ENCODE results near the gene NT5DC4.

NT5DC4 gene

GRCh38 chr2:112751451-112752197 lies 30.8 kb downstream of the NT5DC4 start:
- no peaks in the 10 kb centered on the region for H3K4me1 ChIP-seq
- no peaks in the 10 kb centered on the region for H3K9me3 ChIP-seq (ENCODE audit: control insufficient read depth, low read length)
- no peaks in the 10 kb centered on the region for H3K27me3 ChIP-seq (ENCODE audit: control insufficient read depth, insufficient read depth, low read length)
- H3K79me2 ChIP-seq = no peaks in the 10 kb centered on the region
- H3K36me3 ChIP-seq (ENCODE audit: control insufficient read depth, insufficient read depth, low read length) = no peaks in the 10 kb centered on the region
- H3K4me3 ChIP-seq (ENCODE audit: low read depth, low read length) = no peak overlapping the region
- H3K27ac ChIP-seq = no peak overlapping the region
- no peak overlapping the region for H3K4me2 ChIP-seq (ENCODE audit: low read length)
- no peak overlapping the region for H2AFZ ChIP-seq
- no peak for TF ChIP-seq CTCF (IDR thresholded peaks at IDR 0.05)
- H3K9ac ChIP-seq = no peak overlapping the region

- Histone ChIP-seq H3K4me1 (no peaks in the 10 kb centered on the region), H3K79me2 (no peaks in the 10 kb centered on the region), H3K4me3 (ENCODE audit: low read depth, low read length) (no peak overlapping the region), H3K9ac (no peak overlapping the region), H2AFZ (no peak overlapping the region), H3K27ac (no peak overlapping the region), H3K27me3 (ENCODE audit: control insufficient read depth, insufficient read depth, low read length) (no peaks in the 10 kb centered on the region), H3K4me2 (ENCODE audit: low read length) (no peak overlapping the region), H3K36me3 (ENCODE audit: control insufficient read depth, insufficient read depth, low read length) (no peaks in the 10 kb centered on the region), H3K9me3 (ENCODE audit: control insufficient read depth, low read length) (no peaks in the 10 kb centered on the region)
- no peak for TF ChIP-seq CTCF (IDR thresholded peaks at IDR 0.05)
Observed at GRCh38 chr2:112752667-112753066, 31.8 kb downstream of the NT5DC4 start.

- H3K4me1 ChIP-seq = no peaks in the 10 kb centered on the region
- H3K36me3 ChIP-seq (ENCODE audit: control insufficient read depth, insufficient read depth, low read length) = no peaks in the 10 kb centered on the region
- no peaks in the 10 kb centered on the region for H3K79me2 ChIP-seq
- no peak for TF ChIP-seq CTCF (IDR thresholded peaks at IDR 0.05)
- H3K4me2 ChIP-seq (ENCODE audit: low read length) = no peak overlapping the region
- no peak overlapping the region for H3K9ac ChIP-seq
- no peaks in the 10 kb centered on the region for H3K9me3 ChIP-seq (ENCODE audit: control insufficient read depth, low read length)
- no peak overlapping the region for H2AFZ ChIP-seq
- H3K27ac ChIP-seq = no peak overlapping the region
- no peak overlapping the region for H3K4me3 ChIP-seq (ENCODE audit: low read depth, low read length)
- H3K27me3 ChIP-seq (ENCODE audit: control insufficient read depth, insufficient read depth, low read length) = no peaks in the 10 kb centered on the region
Observed at GRCh38 chr2:112754564-112754963, 33.7 kb downstream of the NT5DC4 start.

- Histone ChIP-seq H2AFZ (no peak overlapping the region), H3K9me3 (ENCODE audit: control insufficient read depth, low read length) (no peaks in the 10 kb centered on the region), H3K4me3 (ENCODE audit: low read depth, low read length) (no peak overlapping the region), H3K36me3 (ENCODE audit: control insufficient read depth, insufficient read depth, low read length) (no peaks in the 10 kb centered on the region), H3K9ac (no peak overlapping the region), H3K4me2 (ENCODE audit: low read length) (no peak overlapping the region), H3K27ac (no peak overlapping the region), H3K4me1 (no peaks in the 10 kb centered on the region), H3K79me2 (no peaks in the 10 kb centered on the region), H3K27me3 (ENCODE audit: control insufficient read depth, insufficient read depth, low read length) (no peaks in the 10 kb centered on the region)
- TF ChIP-seq CTCF (IDR thresholded peaks at IDR 0.05) = no peak
Observed at GRCh38 chr2:112755444-112755843, 34.6 kb downstream of the NT5DC4 start.

- Histone ChIP-seq H3K9me3 (ENCODE audit: control insufficient read depth, low read length) (no peaks in the 10 kb centered on the region), H3K27ac (no peak overlapping the region), H3K36me3 (ENCODE audit: control insufficient read depth, insufficient read depth, low read length) (no peaks in the 10 kb centered on the region), H3K4me1 (no peaks in the 10 kb centered on the region), H3K79me2 (no peaks in the 10 kb centered on the region), H3K9ac (no peak overlapping the region), H3K4me2 (ENCODE audit: low read length) (no peak overlapping the region), H3K27me3 (ENCODE audit: control insufficient read depth, insufficient read depth, low read length) (no peaks in the 10 kb centered on the region), H2AFZ (no peak overlapping the region), H3K4me3 (ENCODE audit: low read depth, low read length) (no peak overlapping the region)
- no peak for TF ChIP-seq CTCF (IDR thresholded peaks at IDR 0.05)
Observed at GRCh38 chr2:112756207-112756606, 35.4 kb downstream of the NT5DC4 start.

Data from parathyroid adenoma (tissue), 2 donors.